SIG-M5 (cell line): ENCODE measurements around the gene DSPP.
"Not testable (repeated sequence)": the region's sequence is repeated elsewhere in the genome, so short reads cannot be mapped to it uniquely, and the experiment has no call there.

Source experiments
- DNase-seq: peaks from one replicate; lab custom pipeline; 2025; lab: John Stamatoyannopoulos, UW

DSPP gene

GRCh38 chr4:87608229-87608628 is at the start of gene DSPP:
TSS of gene DSPP (plus strand) at chr4:87608529. CDS start at chr4:87610909, 2,380 bp downstream.
- no peak for DNase-seq

GRCh38 chr4:87559090-87559837 is 49.1 kb upstream of the DSPP start:
- DNase-seq: no peak

- DNase-seq: no peak
These were observed 47.5 kb upstream of the DSPP start for GRCh38 chr4:87560802-87561201.

GRCh38 chr4:87565746-87566145 is 42.6 kb upstream of the DSPP start:
- no peak for DNase-seq

- no peak for DNase-seq
These were observed 42.1 kb upstream of the DSPP start for GRCh38 chr4:87566276-87566675.

- no peak for DNase-seq
These were observed 41.1 kb upstream of the DSPP start for GRCh38 chr4:87567191-87567590.

- no peak for DNase-seq
These were observed 38.0 kb upstream of the DSPP start for GRCh38 chr4:87570290-87570805.

GRCh38 chr4:87574376-87574775 is 34.0 kb upstream of the DSPP start:
- not testable (repeated sequence) for DNase-seq

GRCh38 chr4:87574996-87575395 is 33.3 kb upstream of the DSPP start:
- DNase-seq: no peak

GRCh38 chr4:87575408-87575807 is 32.9 kb upstream of the DSPP start:
- no peak for DNase-seq

- DNase-seq: no peak
These were observed 32.3 kb upstream of the DSPP start for GRCh38 chr4:87575983-87576382.

- DNase-seq: no peak
These were observed 28.9 kb upstream of the DSPP start for GRCh38 chr4:87579478-87579877.

GRCh38 chr4:87580057-87580456 is 28.3 kb upstream of the DSPP start:
- DNase-seq: no peak

- DNase-seq: no peak
These were observed 24.0 kb upstream of the DSPP start for GRCh38 chr4:87584222-87584908.

- no peak for DNase-seq
These were observed 18.8 kb upstream of the DSPP start for GRCh38 chr4:87589531-87589930.

- no peak for DNase-seq
These were observed 16.2 kb upstream of the DSPP start for GRCh38 chr4:87592124-87592523.

- DNase-seq: no peak
These were observed 7.0 kb upstream of the DSPP start for GRCh38 chr4:87601361-87601760.

- no peak for DNase-seq
These were observed 6.1 kb downstream of the DSPP start for GRCh38 chr4:87614292-87614890.

- DNase-seq: no peak
These were observed 7.9 kb downstream of the DSPP start for GRCh38 chr4:87616268-87616667.

GRCh38 chr4:87620086-87620485 is 11.8 kb downstream of the DSPP start:
- DNase-seq: no peak

- no peak for DNase-seq
These were observed 12.2 kb downstream of the DSPP start for GRCh38 chr4:87620491-87620890.

- DNase-seq: no peak
These were observed 14.0 kb downstream of the DSPP start for GRCh38 chr4:87622303-87622702.

GRCh38 chr4:87624698-87625097 is 16.4 kb downstream of the DSPP start:
- DNase-seq: no peak
